ENCODE measurements around the gene DLGAP1.

The DLGAP1 gene

DNA sequence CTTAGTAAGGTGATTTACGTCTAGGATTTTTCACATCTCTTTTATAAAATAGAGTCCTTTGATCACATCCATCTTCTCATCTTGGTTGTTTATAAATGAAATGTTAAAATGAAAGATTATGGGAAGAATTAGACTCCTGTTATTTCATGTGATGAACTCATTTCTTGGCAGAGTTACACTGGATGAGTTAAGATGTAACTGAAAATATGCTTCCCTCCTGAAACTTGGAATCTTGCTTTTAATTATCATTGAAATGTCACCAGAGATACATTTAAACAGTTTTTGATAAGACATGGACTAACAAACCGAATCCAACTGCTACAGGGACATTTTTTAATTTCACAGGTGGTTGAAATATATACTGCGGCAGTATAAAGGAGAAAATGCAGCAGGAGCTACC is 274.0 kb downstream of the DLGAP1 start:
- no peaks in the 10 kb centered on the region for H3K27me3 ChIP-seq (ENCODE audit: control insufficient read depth, insufficient read depth, low read length)
- no peak overlapping the region for H3K27ac ChIP-seq (ENCODE audit: low read depth, low read length)
- no peak overlapping the region for H3K4me3 ChIP-seq (ENCODE audit: low read depth, low read length)
- H3K9ac ChIP-seq (ENCODE audit: low read depth, low read length) = no peak overlapping the region
- H3K36me3 ChIP-seq (ENCODE audit: control insufficient read depth, insufficient read depth, low read length) = no peaks in the 10 kb centered on the region
- H3K9me3 ChIP-seq (ENCODE audit: control insufficient read depth, insufficient read depth, low read length) = peaks cover 3% of the 10 kb centered on the region
- H3K4me1 ChIP-seq (ENCODE audit: control insufficient read depth, insufficient read depth, low read length) = peaks cover 38% of the 10 kb centered on the region

DNA sequence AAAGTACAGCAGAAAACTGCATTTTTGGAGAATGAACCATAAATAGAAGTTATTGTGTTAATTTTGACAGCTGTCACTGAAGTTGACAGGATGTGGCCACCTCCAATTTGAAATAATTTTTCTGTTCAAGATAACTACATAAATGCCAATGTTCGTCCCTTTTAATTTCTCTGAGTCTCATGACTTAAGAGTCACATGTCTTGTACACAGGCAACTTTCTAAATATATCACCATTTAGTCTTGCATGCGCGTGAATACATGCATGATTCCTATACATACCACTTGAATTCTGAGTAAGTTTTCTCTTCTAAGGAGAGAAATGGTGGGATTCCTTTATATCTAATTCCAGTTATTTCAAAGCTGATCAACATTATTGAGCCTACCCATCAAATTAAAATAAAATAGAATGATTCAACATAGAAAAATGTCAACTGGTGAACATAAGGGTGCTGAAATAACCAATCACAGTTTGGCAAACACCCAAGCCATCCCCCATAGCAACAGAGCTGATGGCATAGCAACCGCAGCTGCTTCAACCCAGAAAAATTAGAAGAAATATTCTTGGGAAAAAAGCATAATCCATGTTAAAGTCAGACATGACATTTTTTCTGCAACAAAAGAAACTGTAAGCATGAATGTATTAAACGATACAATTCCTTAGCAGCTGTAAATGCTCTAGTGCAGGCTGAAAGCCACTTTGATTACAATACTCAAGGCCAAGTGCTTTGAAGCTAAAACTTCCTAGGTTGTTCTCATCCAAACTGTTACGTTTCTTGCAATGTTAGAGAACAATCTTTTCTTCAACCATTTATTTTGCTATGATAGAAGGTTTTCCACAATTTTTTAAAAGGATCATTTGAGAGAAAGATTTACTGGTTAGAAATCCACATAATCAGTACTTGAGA is 282.7 kb downstream of the DLGAP1 start:
- H3K4me3 ChIP-seq (ENCODE audit: low read depth, low read length) = no peak overlapping the region
- no peaks in the 10 kb centered on the region for H3K9me3 ChIP-seq (ENCODE audit: control insufficient read depth, insufficient read depth, low read length)
- no peaks in the 10 kb centered on the region for H3K4me1 ChIP-seq (ENCODE audit: control insufficient read depth, insufficient read depth, low read length)
- no peak overlapping the region for H3K9ac ChIP-seq (ENCODE audit: low read depth, low read length)
- no peak overlapping the region for H3K27ac ChIP-seq (ENCODE audit: low read depth, low read length)
- no peaks in the 10 kb centered on the region for H3K36me3 ChIP-seq (ENCODE audit: control insufficient read depth, insufficient read depth, low read length)
- no peaks in the 10 kb centered on the region for H3K27me3 ChIP-seq (ENCODE audit: control insufficient read depth, insufficient read depth, low read length)

DNA sequence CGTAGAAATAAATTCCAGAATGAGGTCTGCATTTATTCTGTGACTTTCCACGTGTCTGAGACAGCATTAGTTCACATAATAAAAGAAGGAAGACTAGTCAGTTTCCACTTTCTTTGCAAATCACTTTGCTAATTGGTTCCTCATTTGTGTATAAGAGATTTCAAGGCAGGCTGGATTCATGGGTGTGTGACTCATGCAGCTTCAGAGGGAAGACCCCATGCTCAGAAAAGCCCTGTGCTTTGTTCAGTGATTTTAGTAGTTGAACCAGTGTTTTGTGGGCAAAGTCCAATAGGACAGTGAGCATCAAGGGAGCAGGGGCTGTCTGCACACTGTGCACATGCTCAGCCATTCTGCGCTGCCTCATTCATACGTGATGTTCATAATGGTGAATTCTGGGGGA is 297.8 kb downstream of the DLGAP1 start:
- Histone ChIP-seq H3K4me3 (ENCODE audit: low read depth, low read length) (no peak overlapping the region), H3K9me3 (ENCODE audit: control insufficient read depth, insufficient read depth, low read length) (no peaks in the 10 kb centered on the region; the same call in 1 of the 2 replicates), H3K9ac (ENCODE audit: low read depth, low read length) (peak overlapping the region; percentile 38; the same call in 1 of the 2 replicates), H3K4me1 (ENCODE audit: control insufficient read depth, insufficient read depth, low read length) (peaks cover 33% of the 10 kb centered on the region), H3K36me3 (ENCODE audit: control insufficient read depth, insufficient read depth, low read length) (no peaks in the 10 kb centered on the region), H3K27me3 (ENCODE audit: control insufficient read depth, insufficient read depth, low read length) (no peaks in the 10 kb centered on the region), H3K27ac (ENCODE audit: low read depth, low read length) (peak overlapping the region; percentile 78)

DNA sequence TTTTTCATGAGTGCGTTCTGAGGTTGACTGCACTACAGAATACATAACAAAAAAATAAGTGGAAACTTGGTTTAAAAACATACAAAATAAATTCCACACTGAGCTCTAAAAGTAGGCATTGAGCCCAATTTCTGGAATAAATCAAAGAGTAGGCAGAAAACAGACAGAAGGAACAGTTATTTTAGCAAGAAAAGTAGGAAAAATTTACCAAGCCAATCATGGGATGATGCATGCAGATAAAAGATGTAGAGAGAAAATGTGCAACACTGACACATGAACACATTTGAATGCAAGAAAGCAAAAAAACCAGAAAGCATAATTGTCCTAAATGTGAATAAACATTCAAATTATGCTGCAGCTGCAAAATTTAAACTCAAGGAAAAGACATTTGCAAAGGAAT is 308.3 kb downstream of the DLGAP1 start:
- Histone ChIP-seq H3K4me3 (ENCODE audit: low read depth, low read length) (no peak overlapping the region), H3K27ac (ENCODE audit: low read depth, low read length) (no peak overlapping the region), H3K36me3 (ENCODE audit: control insufficient read depth, insufficient read depth, low read length) (0 out of 2 replicates have a peak, but pooled peaks cover 3% of the 10 kb centered on the region), H3K27me3 (ENCODE audit: control insufficient read depth, insufficient read depth, low read length) (no peaks in the 10 kb centered on the region), H3K9me3 (ENCODE audit: control insufficient read depth, insufficient read depth, low read length) (no peaks in the 10 kb centered on the region), H3K9ac (ENCODE audit: low read depth, low read length) (no peak overlapping the region), H3K4me1 (ENCODE audit: control insufficient read depth, insufficient read depth, low read length) (peaks cover 21% of the 10 kb centered on the region)

DNA sequence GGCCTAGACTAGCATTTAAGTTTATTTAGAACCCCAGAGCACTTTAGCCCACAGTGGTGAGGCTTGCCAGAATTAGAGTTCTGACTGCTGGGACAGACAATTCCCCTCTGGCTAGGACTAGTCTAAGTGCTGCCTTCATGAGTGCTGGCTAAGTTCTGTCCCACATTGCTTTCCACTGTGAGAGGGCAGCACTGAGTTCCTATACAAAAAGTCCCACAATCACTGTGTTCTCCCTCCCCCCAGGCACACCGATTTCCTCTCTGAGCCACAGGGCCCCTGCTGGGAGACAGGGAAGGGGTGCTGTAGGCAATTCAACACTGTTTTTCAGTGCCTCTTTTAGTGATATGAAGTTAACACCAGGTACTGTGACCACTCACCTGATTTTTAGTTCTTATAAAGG is 310.9 kb downstream of the DLGAP1 start:
- H3K4me1 ChIP-seq (ENCODE audit: control insufficient read depth, insufficient read depth, low read length) = peaks cover 21% of the 10 kb centered on the region
- H3K4me3 ChIP-seq (ENCODE audit: low read depth, low read length) = no peak overlapping the region
- peak overlapping the region; percentile 0 for H3K27ac ChIP-seq (ENCODE audit: low read depth, low read length)
- no peak overlapping the region for H3K9ac ChIP-seq (ENCODE audit: low read depth, low read length)
- 0 out of 2 replicates have a peak, but pooled peaks cover 3% of the 10 kb centered on the region for H3K36me3 ChIP-seq (ENCODE audit: control insufficient read depth, insufficient read depth, low read length)
- H3K27me3 ChIP-seq (ENCODE audit: control insufficient read depth, insufficient read depth, low read length) = no peaks in the 10 kb centered on the region
- no peaks in the 10 kb centered on the region for H3K9me3 ChIP-seq (ENCODE audit: control insufficient read depth, insufficient read depth, low read length)

DNA sequence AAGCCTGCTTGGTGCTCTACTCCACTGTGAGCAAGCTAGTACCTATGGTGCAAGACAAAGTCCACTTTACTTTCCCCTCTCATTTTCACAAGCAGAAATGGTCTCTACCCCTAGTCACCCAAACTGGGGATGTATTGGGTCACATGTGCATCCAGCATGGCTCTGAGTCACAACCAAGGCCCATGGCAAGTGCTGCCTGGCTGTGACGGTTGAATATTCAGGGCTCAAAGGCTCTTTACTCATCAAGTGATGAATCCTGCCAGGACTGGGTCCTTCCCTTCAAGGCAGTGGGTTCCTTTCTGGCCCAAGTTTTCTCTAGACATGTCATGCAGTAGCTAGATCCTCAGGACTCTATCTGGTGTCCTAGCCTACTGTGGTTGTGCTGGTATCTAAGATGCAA is 311.5 kb downstream of the DLGAP1 start:
- H3K4me1 ChIP-seq (ENCODE audit: control insufficient read depth, insufficient read depth, low read length) = peaks cover 19% of the 10 kb centered on the region
- no peak overlapping the region for H3K4me3 ChIP-seq (ENCODE audit: low read depth, low read length)
- no peaks in the 10 kb centered on the region for H3K9me3 ChIP-seq (ENCODE audit: control insufficient read depth, insufficient read depth, low read length)
- no peaks in the 10 kb centered on the region for H3K27me3 ChIP-seq (ENCODE audit: control insufficient read depth, insufficient read depth, low read length)
- H3K9ac ChIP-seq (ENCODE audit: low read depth, low read length) = no peak overlapping the region
- no peak overlapping the region for H3K27ac ChIP-seq (ENCODE audit: low read depth, low read length)
- H3K36me3 ChIP-seq (ENCODE audit: control insufficient read depth, insufficient read depth, low read length) = 0 out of 2 replicates have a peak, but pooled peaks cover 3% of the 10 kb centered on the region

DNA sequence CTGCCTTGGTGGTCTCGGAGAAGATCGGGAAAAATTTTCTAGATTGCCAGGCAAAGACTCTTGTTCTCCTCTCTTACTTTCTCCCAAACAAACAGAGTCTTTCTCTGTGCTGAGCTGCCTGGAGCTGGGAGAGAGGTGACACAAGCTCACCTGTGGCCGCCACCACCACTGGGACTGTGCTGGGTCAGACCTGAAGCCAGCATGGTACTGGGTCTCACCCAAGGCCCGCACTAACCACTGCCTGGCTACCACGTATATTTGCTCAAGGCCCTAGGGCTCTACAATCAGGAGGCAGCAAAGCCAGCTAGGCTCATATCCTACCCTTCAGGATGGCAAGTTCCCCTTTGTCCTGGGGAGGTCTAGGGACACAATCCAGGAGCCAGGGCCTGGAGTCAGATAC is 312.2 kb downstream of the DLGAP1 start:
- Histone ChIP-seq H3K4me3 (ENCODE audit: low read depth, low read length) (no peak overlapping the region), H3K27ac (ENCODE audit: low read depth, low read length) (no peak overlapping the region), H3K4me1 (ENCODE audit: control insufficient read depth, insufficient read depth, low read length) (peaks cover 13% of the 10 kb centered on the region), H3K9me3 (ENCODE audit: control insufficient read depth, insufficient read depth, low read length) (no peaks in the 10 kb centered on the region), H3K27me3 (ENCODE audit: control insufficient read depth, insufficient read depth, low read length) (no peaks in the 10 kb centered on the region), H3K9ac (ENCODE audit: low read depth, low read length) (no peak overlapping the region), H3K36me3 (ENCODE audit: control insufficient read depth, insufficient read depth, low read length) (0 out of 2 replicates have a peak, but pooled peaks cover 3% of the 10 kb centered on the region)

DNA sequence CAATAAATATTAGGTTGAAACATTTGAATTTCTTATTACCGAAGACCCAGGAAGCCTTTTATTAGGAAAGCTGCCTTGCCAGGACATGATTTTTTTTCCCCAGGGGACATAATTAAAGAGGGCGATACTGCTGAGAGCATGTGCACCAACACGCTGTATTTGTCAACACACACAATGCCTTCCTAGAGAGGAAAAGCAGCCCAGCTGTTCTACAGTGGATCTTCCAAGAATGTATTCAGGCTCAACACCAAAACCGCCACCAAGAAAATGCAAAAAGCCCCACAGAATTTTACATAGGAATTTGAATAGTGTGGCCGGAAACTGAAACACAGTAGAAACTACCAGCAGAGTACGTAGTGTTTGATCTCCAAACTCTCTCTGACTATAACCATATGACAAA is 320.4 kb downstream of the DLGAP1 start:
- H3K9ac ChIP-seq (ENCODE audit: low read depth, low read length) = no peak overlapping the region

DNA sequence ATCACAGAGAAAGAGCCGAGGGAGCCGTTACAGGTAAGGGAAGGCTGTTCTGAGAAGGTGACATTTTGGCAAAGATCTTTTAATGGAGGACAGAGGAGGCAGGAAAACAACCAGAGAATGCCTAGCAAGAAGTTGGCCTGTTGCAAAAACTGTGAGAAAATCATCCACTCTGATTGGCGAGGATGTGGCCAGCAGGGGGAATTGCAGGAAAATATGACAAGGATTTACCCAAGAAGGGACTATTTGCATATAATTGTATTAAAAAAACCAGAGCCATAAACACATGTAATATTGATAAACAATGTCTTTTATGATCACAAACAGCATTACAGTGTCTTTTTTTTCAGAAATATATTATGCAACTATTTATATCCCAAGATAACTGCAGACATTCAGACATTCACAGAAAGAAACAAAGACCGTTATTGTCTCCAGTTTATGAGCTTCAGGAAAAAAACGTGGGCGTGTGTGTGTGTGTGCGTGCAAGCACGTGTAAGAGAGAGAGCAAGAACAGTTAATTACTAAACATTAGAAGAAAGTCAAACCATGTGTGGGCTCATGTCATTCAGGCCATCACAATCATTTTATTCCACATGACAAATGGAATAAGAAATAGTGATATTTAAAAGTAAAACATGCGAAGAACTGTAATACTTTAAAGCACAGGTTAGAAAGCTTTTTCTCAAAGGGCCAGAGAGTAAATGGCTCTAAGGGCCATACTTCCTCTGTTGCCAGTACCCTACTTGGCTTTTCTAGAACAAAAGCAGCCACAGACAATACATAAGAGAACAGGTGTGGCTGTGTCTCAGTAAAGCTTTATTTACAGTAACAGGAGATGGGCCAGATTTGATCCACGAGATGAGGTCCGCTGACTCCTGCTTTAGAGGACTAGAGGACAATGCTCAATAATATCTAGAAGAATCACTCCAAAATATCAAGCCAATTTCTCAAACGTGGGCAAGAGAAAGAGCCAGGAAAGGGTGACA is 324.1 kb downstream of the DLGAP1 start:
- H3K4me3 ChIP-seq (ENCODE audit: low read depth, low read length) = no peak overlapping the region
- H3K9ac ChIP-seq (ENCODE audit: low read depth, low read length) = no peak overlapping the region
- no peaks in the 10 kb centered on the region for H3K9me3 ChIP-seq (ENCODE audit: control insufficient read depth, insufficient read depth, low read length)
- H3K4me1 ChIP-seq (ENCODE audit: control insufficient read depth, insufficient read depth, low read length) = peaks cover 73% of the 10 kb centered on the region
- no peak overlapping the region for H3K27ac ChIP-seq (ENCODE audit: low read depth, low read length)
- H3K36me3 ChIP-seq (ENCODE audit: control insufficient read depth, insufficient read depth, low read length) = no peaks in the 10 kb centered on the region
- no peaks in the 10 kb centered on the region for H3K27me3 ChIP-seq (ENCODE audit: control insufficient read depth, insufficient read depth, low read length)

More for the DNA sequence above, 320.4 kb downstream of the DLGAP1 start:
- no peaks in the 10 kb centered on the region for H3K27me3 ChIP-seq (ENCODE audit: control insufficient read depth, insufficient read depth, low read length)
- H3K4me3 ChIP-seq (ENCODE audit: low read depth, low read length) = no peak overlapping the region
- H3K9me3 ChIP-seq (ENCODE audit: control insufficient read depth, insufficient read depth, low read length) = no peaks in the 10 kb centered on the region
- no peaks in the 10 kb centered on the region for H3K36me3 ChIP-seq (ENCODE audit: control insufficient read depth, insufficient read depth, low read length)
- peak overlapping the region; percentile 85 for H3K27ac ChIP-seq (ENCODE audit: low read depth, low read length)
- H3K4me1 ChIP-seq (ENCODE audit: control insufficient read depth, insufficient read depth, low read length) = peaks cover 40% of the 10 kb centered on the region

DNA sequence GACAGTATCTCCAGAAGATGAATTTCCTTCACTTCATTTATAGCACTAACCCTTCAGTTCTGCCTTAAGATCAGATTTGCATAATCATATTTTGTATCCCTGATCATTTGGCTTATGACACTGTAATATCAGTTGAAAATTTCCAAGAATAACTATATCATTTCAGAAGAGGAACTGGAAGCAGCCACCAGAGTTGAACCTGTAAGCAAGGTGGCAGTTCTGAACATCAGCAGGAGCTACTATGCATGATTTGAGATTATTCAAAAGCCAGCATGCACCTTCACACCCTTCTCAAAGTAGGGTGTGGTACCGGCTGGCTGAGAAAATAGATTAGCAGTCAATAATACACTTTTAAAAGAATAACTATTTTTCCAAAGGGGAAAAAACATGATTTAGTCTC is 328.2 kb downstream of the DLGAP1 start:
- peaks cover 80% of the 10 kb centered on the region for H3K4me1 ChIP-seq (ENCODE audit: control insufficient read depth, insufficient read depth, low read length)
- no peak overlapping the region for H3K4me3 ChIP-seq (ENCODE audit: low read depth, low read length)
- no peaks in the 10 kb centered on the region for H3K27me3 ChIP-seq (ENCODE audit: control insufficient read depth, insufficient read depth, low read length)
- H3K9ac ChIP-seq (ENCODE audit: low read depth, low read length) = no peak overlapping the region
- no peaks in the 10 kb centered on the region for H3K36me3 ChIP-seq (ENCODE audit: control insufficient read depth, insufficient read depth, low read length)
- H3K9me3 ChIP-seq (ENCODE audit: control insufficient read depth, insufficient read depth, low read length) = no peaks in the 10 kb centered on the region
- H3K27ac ChIP-seq (ENCODE audit: low read depth, low read length) = peak overlapping the region; percentile 9

Data from HUES48 (cell line).